K562 (cell line): ENCODE results near the gene DDOST. TPM values are rescaled to one million over a fixed set of nuclear protein-coding genes. Genes with fewer than 3 reads are reported as not detected.

Experiments
- BCLAF1 ChIP-seq, 2 experiments: fragments of 450-650 bp in 1 of 2; IDR thresholded peaks; 2 replicates each; pipeline ENCODE4 v1.6.1; 2011 to 2017; ENCODE audit warnings: low read depth in 2 of 2, antibody characterized with exemption in 1 of 2, borderline replicate concordance in 1 of 2, low read length in 1 of 2, mild to moderate bottlenecking in 1 of 2, mixed read lengths in 1 of 2; ENCODE audit not compliant: control insufficient read depth in 1 of 2
- EGR1 ChIP-seq: fragments of 450-650 bp; conservative IDR thresholded peaks from 2 replicates; pipeline ENCODE4 v1.6.1; 2017; ENCODE audit warnings: mild to moderate bottlenecking
- HBP1 ChIP-seq: fragments of 450-650 bp; formaldehyde crosslinking; IDR thresholded peaks from 2 replicates; pipeline ENCODE4 v1.4.0; 2022; ENCODE audit warnings: missing genetic modification characterization
- HDAC8 ChIP-seq: fragments of 450-650 bp; IDR thresholded peaks from 2 replicates; pipeline ENCODE4 v1.6.1; 2016; ENCODE audit warnings: mild to moderate bottlenecking, missing genetic modification characterization, moderate library complexity, missing compliant biosample characterization
- MLLT1 ChIP-seq, 2 experiments: fragments of 450-650 bp; IDR thresholded peaks; 2 replicates each; pipeline ENCODE4 v1.6.1; 2016
- NFE2 ChIP-seq: IDR thresholded peaks from 2 replicates; pipeline ENCODE4 v1.6.1; 2014; ENCODE audit warnings: antibody characterized with exemption, low read depth
- NR2C1 ChIP-seq, 2 experiments: fragments of 450-650 bp; IDR thresholded peaks; 2 replicates each; pipeline ENCODE4 v1.6.1; 2017; ENCODE audit warnings: mild to moderate bottlenecking in 2 of 2, antibody characterized with exemption in 1 of 2, inconsistent platforms in 1 of 2, missing compliant biosample characterization in 1 of 2, missing genetic modification characterization in 1 of 2
- NR2C2 ChIP-seq, 2 experiments: fragments of 200-800 bp in 1 of 2; sonication (Bioruptor generic) in 1 of 2; sonication (generic) in 1 of 2; formaldehyde crosslinking in 1 of 2; IDR thresholded peaks; 2 replicates each; pipeline versions ENCODE4 v1.6.1 to v1.8.0; 2016 to 2022; ENCODE audit warnings: mild to moderate bottlenecking in 1 of 2, missing compliant biosample characterization in 1 of 2, missing genetic modification characterization in 1 of 2, missing genetic modification reagents in 1 of 2
- PRPF4 ChIP-seq: fragments of 200-400 bp; formaldehyde crosslinking; IDR thresholded peaks from one replicate; pipeline ENCODE4 v1.6.1; 2017; ENCODE audit warnings: low read length, low read depth, mild to moderate bottlenecking; ENCODE audit not compliant: insufficient read depth, poor library complexity, severe bottlenecking
- SIN3A ChIP-seq, 2 experiments: fragments of 150-350 bp in 1 of 2; IDR thresholded peaks; 2 replicates each; pipeline ENCODE4 v1.6.1; 2011 to 2016; ENCODE audit warnings: borderline replicate concordance in 2 of 2, low read depth in 2 of 2, low read length in 2 of 2, mild to moderate bottlenecking in 2 of 2, moderate library complexity in 2 of 2; ENCODE audit not compliant: control insufficient read depth in 1 of 2
- ZC3H11A ChIP-seq: IDR thresholded peaks from 2 replicates; pipeline ENCODE4 v1.6.1; 2012; ENCODE audit warnings: low read depth, low read length, improper control_type of control experiment
- ZNF197 ChIP-seq: fragments of 200-800 bp; sonication (Bioruptor generic); IDR thresholded peaks from 2 replicates; pipeline ENCODE4 v1.6.1; 2016; ENCODE audit warnings: low read depth, missing genetic modification characterization, missing compliant biosample characterization
- ZNF395 ChIP-seq: fragments of 200-800 bp; sonication (Bioruptor generic); IDR thresholded peaks from 2 replicates; pipeline ENCODE4 v1.6.1; 2017; ENCODE audit warnings: missing genetic modification characterization, missing compliant biosample characterization
- polyA plus RNA-seq, 8 experiments: library from polyadenylated mRNA; depleted of rRNA in 4 of 8; stranded (reverse) in 5 of 8; unstranded in 3 of 8; fragments of >200 nt; fragmentation: Nextera tagmentation in 2 of 8; fragmentation: Illumina TruSeq in 1 of 8; extraction: Ambion mirVana in 2 of 8; extraction: Trizol in 1 of 8; gene quantifications; 2 replicates each; pipeline versions ENCODE4 v1.2.1 to v1.2.3, GENCODE V29; 2011 to 2014; ENCODE audit warnings: inconsistent platforms in 1 of 8, missing spikeins in 1 of 8
- total RNA-seq, 7 experiments: library from RNA; depleted of rRNA in 6 of 7; stranded (reverse); fragments of >200 nt in 6 of 7; fragmentation: Illumina TruSeq in 2 of 7; extraction: Trizol in 2 of 7; gene quantifications; 2 replicates each; pipeline versions ENCODE4 v1.2.1 to v1.2.3, GENCODE V29; 2011 to 2021; ENCODE audit warnings: low replicate concordance in 1 of 7

Gene DDOST
- total and polyA plus RNA-seq, 9 of the 15 experiments (the other 6 are each of a cell fraction or from before 2014, with no cell fraction given), result 173 to 306 (median 222) TPM

- peak; percentile 66; the same call in 1 of the 2 replicates for TF ChIP-seq ZNF395 (CRISPR knock-in tag)
- TF ChIP-seq EGR1, result no peak; the same call in 1 of the 2 replicates
- 0 out of 2 replicates have a peak, but pooled peaks have one; percentile 6 for TF ChIP-seq NFE2
- peak; percentile 44; the same call in 1 of the 2 replicates for TF ChIP-seq HDAC8 (tag)
- TF ChIP-seq ZC3H11A, result no peak; the same call in 1 of the 2 replicates
- 0 out of 2 replicates have a peak, but pooled peaks have one; percentile 13 for TF ChIP-seq HBP1 (CRISPR knock-in tag)
- TF ChIP-seq MLLT1 (IDR thresholded peaks at IDR 0.05), result 0 out of 4 replicates have a peak, but pooled peaks of 1 of the 2 experiments have one; percentile 38
- TF ChIP-seq ZNF197, result no peak; the same call in 1 of the 2 replicates
- no peak for TF ChIP-seq BCLAF1 (IDR thresholded peaks at IDR 0.05; ENCODE audit: borderline replicate concordance in 1 of 2, control insufficient read depth in 1 of 2, low read depth in 2 of 2, low read length in 1 of 2)
- peak; percentile 99 for TF ChIP-seq NR2C1 (IDR thresholded peaks at IDR 0.05)
- TF ChIP-seq NR2C1 (tag; IDR thresholded peaks at IDR 0.05), result peak; percentile 99
- TF ChIP-seq SIN3A (IDR thresholded peaks at IDR 0.05; ENCODE audit: borderline replicate concordance in 2 of 2, control insufficient read depth in 1 of 2, low read depth in 2 of 2, low read length in 2 of 2), result peak; percentile 89 to 91; a peak in 3 of 4 replicates
- TF ChIP-seq PRPF4, result no peak
- TF ChIP-seq NR2C2 (CRISPR knock-in tag; IDR thresholded peaks at IDR 0.05), result peak; percentile 96
- TF ChIP-seq NR2C2 (tag; IDR thresholded peaks at IDR 0.05), result peak; percentile 99
Measured at GRCh38 chr1:20661207-20662109, at the start of gene DDOST (continued).
